Measurements from ENCODE around the gene SMIM21. TPM values are rescaled to one million over a fixed set of nuclear protein-coding genes. Genes with fewer than 3 reads are reported as not detected.

Gene SMIM21
- total and polyA plus RNA-seq, 2 of the 8 experiments (the other 6 are each of a cell fraction or from before 2014, with no cell fraction given) = not detected

GRCh38 chr18:75455249-75456198, 28.0 kb upstream of the SMIM21 start (continued):
- TF ChIP-seq KDM5A (IDR thresholded peaks at IDR 0.05; ENCODE audit: low read length) (no peak), E2F6 (IDR thresholded peaks at IDR 0.05) (peak; percentile 87), RFX5 (IDR thresholded peaks at IDR 0.05; ENCODE audit: borderline replicate concordance, low read depth, low read length) (no peak), POLR2AphosphoS5 (IDR thresholded peaks at IDR 0.05; ENCODE audit: low read depth, low read length) (no peak), ZNF274 (IDR thresholded peaks at IDR 0.05; ENCODE audit: borderline replicate concordance, extremely low read depth, low read length) (no peak)
- TF ChIP-seq, protein P1, sequence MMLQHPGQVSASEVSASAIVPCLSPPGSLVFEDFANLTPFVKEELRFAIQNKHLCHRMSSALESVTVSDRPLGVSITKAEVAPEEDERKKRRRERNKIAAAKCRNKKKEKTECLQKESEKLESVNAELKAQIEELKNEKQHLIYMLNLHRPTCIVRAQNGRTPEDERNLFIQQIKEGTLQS (IDR thresholded peaks at IDR 0.05; ENCODE audit: insufficient read depth, low read depth, low read length) = no peak
